ENCODE data around the gene STK38. TPM values are rescaled to one million over a fixed set of nuclear protein-coding genes. Genes with fewer than 3 reads are reported as not detected.
A peak's percentile ranks its signal among the peaks of the same experiment; 100 is the strongest.
"Not testable (repeated sequence)": the region's sequence is repeated elsewhere in the genome, so short reads cannot be mapped to it uniquely, and the experiment has no call there.

Gene STK38
- total and polyA plus RNA-seq, 5 experiments from 2014 or later = 46.4 to 163 (median 79.6) TPM

DNA sequence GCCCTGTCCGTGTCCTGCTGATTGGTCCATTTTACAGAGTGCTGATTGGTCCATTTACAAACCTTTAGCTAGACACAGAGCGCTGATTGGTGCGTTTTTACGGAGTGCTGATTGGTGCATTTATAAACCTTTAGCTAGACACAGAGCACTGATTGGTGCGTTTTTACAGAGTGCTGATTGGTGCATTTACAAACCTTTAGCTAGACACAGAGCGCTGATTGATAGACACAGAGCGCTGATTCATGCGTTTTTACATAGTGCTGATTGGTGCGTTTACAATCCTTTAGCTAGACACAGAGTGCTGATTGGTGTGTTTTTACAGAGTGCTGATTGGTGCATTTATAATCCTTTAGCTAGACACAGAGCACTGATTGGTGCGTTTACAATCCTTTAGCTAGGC, 98.1 kb downstream of the STK38 start:
- Mint-ChIP-seq H3K36me3 (peaks cover 0 to 38% (median 18%) of the 10 kb centered on the region in 3 donors), H3K4me1 (peaks cover 12 to 64% (median 50%) of the 10 kb centered on the region in 4 donors), H3K27ac (peak overlapping the region in 3 of 10 donors; percentile 15 to 74 (median 32)), H3K4me3 (peak overlapping the region in 1 of 10 donors; percentile 49)
- ATAC-seq, H3K27me3 Mint-ChIP-seq, H3K9me3 Mint-ChIP-seq, DNase-seq, POLR2A ChIA-PET: not testable (repeated sequence)

GRCh38 chr6:36445621-36446020, 101.7 kb downstream of the STK38 start:
- H3K4me1 Mint-ChIP-seq = peaks cover 17 to 74% (median 65%) of the 10 kb centered on the region in 4 donors
- POLR2A ChIA-PET = interaction anchor here (1.1 kb wide), 1 partner anchor 42 kb away, joined by 3 read pairs; no protein-coding TSS in a partner anchor

DNA sequence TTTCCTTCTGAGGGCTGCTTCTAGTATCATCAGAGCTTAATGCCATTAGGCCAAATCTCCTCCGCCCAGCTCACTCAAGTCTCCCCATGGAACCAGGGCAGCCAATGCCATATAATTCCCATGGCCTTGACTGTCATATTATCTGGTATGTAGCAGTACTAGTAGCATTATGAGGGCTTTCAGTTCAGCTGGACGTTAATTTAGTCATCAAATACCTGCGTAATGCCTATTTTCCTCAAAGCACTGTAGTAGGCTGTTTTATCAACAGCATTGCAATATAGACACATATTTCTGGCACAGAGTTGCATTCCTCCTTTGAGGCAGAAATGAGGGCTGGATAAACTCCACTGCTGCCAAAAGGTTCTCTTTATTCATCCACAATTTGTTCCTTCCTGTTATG, 102.8 kb downstream of the STK38 start:
- Mint-ChIP-seq H3K36me3 (peaks cover 0 to 13% (median 11%) of the 10 kb centered on the region in 3 donors), H3K27me3 (no peaks in the 10 kb centered on the region), H3K9me3 (no peaks in the 10 kb centered on the region), H3K27ac (peak overlapping the region; percentile 3 to 98 (median 96)), H3K4me1 (peaks cover 15 to 67% (median 56%) of the 10 kb centered on the region in 4 donors), H3K4me3 (peak overlapping the region; percentile 91 to 99 (median 96))
- DNase-seq (no peak), ATAC-seq (no peak)
- POLR2A ChIA-PET = interaction anchor here (0.6 to 2.0 kb wide), 4 partner anchors 20 to 150 kb away, joined by 3 to 8 read pairs (median 4); no protein-coding TSS in a partner anchor

More at GRCh38 chr6:36445621-36446020, 101.7 kb downstream of the STK38 start:
- DNase-seq = no peak
- H3K27ac Mint-ChIP-seq = peak overlapping the region; percentile 3 to 97 (median 36)
- ATAC-seq = no peak
- H3K9me3 Mint-ChIP-seq = no peaks in the 10 kb centered on the region
- peaks cover 0 to 14% (median 13%) of the 10 kb centered on the region in 3 donors for H3K36me3 Mint-ChIP-seq
- H3K4me3 Mint-ChIP-seq = peak overlapping the region; percentile 9 to 98 (median 55)
- H3K27me3 Mint-ChIP-seq = no peaks in the 10 kb centered on the region

Other genes starting within 250 kb of the STK38 start
- not detected for gene BNIP5, start 210.6 kb downstream of the STK38 start, total RNA-seq
- gene BNIP5, start 210.6 kb downstream of the STK38 start, polyA plus RNA-seq = not detected
- gene ETV7, start 159.8 kb downstream of the STK38 start, total RNA-seq = not detected
- under 1 TPM in 2 of 3 donors, not detected in 1; 0.60 to 0.70 TPM for gene ETV7, start 159.8 kb downstream of the STK38 start, polyA plus RNA-seq
- under 1 TPM; 0.16 to 0.41 TPM for gene PXT1, start 104.6 kb downstream of the STK38 start, total RNA-seq
- gene PXT1, start 104.6 kb downstream of the STK38 start, polyA plus RNA-seq = not detected
- 10 to 100 TPM; 35.1 to 35.2 TPM for gene KCTD20, start 104.5 kb downstream of the STK38 start, total RNA-seq
- gene KCTD20, start 104.5 kb downstream of the STK38 start, polyA plus RNA-seq = 10 to 100 TPM; 25.0 to 31.5 (median 31.3) TPM
- 100 to 1,000 TPM; 357 to 359 TPM for gene SRSF3, start 46.9 kb upstream of the STK38 start, total RNA-seq
- gene SRSF3, start 46.9 kb upstream of the STK38 start, polyA plus RNA-seq = 100 to 1,000 TPM; 268 to 375 (median 332) TPM
- gene CDKN1A, start 131.2 kb upstream of the STK38 start, total RNA-seq = 1 to 10 TPM; 1.9 to 2.7 TPM
- 1 to 10 TPM in 1 of 3 donors, under 1 TPM in 2; 0.12 to 2.0 (median 0.28) TPM for gene CDKN1A, start 131.2 kb upstream of the STK38 start, polyA plus RNA-seq
- not detected for gene RAB44, start 150.3 kb upstream of the STK38 start, total RNA-seq
- not detected for gene RAB44, start 150.3 kb upstream of the STK38 start, polyA plus RNA-seq

All from naive thymus-derived CD8-positive, alpha-beta T cell (primary cell).